GM21619 (cell line): ENCODE measurements around the gene INTS2.
"Not testable (repeated sequence)": the region's sequence is repeated elsewhere in the genome, so short reads cannot be mapped to it uniquely, and the experiment has no call there.

Source experiments
- ATAC-seq: cut with Tn5 transposase; IDR thresholded peaks from one replicate; pipeline ENCODE4 v1.9.1; 2021; ENCODE audit not compliant: unreplicated experiment

INTS2 gene

GRCh38 chr17:61852857-61853256, 74.9 kb downstream of the INTS2 start:
- ATAC-seq: no peak

- ATAC-seq: no peak
Measured at GRCh38 chr17:61849674-61850073, 78.1 kb downstream of the INTS2 start.

GRCh38 chr17:61848896-61849295, 78.9 kb downstream of the INTS2 start:
- ATAC-seq: no peak

- ATAC-seq: no peak
Measured at GRCh38 chr17:61848247-61848646, 79.5 kb downstream of the INTS2 start.

DNA sequence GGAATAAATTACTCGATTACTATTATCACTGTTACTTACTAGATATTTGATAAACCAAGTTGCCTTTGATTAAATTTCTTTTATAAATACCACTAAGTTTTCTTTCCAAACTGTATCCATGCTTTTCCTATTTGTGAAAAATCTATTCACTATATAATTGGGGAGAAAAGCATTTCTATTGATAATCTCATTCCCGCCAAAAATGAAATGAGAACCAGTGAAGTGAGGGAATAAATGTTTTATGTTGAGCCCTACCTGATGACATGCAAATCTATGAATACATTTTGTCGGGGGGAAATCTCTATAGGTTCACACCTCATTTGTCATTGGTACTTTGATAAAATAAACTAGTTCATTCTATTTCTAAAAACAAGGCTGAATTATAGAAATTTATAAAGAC, 80.1 kb downstream of the INTS2 start:
- ATAC-seq: no peak

- ATAC-seq: no peak
Measured at GRCh38 chr17:61846761-61847375, 80.9 kb downstream of the INTS2 start.

DNA sequence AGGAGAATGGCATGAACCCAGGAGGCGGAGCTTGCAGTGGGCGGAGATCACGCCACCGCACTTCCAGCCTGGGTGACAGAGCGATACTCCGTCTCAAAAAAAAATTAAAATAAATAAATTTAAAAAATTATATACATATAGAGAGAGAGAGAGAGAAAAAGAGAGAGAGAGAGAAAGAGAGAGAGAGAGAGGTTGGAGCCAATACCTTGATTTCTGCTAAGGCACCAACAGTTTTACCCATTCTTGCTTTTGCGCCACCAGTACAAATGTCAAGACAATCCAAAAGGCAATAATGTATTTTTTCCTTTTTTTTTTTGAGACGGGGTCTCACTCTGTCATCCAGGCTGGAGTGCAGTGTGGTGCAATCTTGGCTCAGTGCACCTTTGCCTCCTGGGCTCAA, 81.7 kb downstream of the INTS2 start:
- no peak for ATAC-seq

- no peak for ATAC-seq
Measured at GRCh38 chr17:61843435-61843834, 84.3 kb downstream of the INTS2 start.

GRCh38 chr17:61842899-61843298, 84.9 kb downstream of the INTS2 start:
- no peak for ATAC-seq

DNA sequence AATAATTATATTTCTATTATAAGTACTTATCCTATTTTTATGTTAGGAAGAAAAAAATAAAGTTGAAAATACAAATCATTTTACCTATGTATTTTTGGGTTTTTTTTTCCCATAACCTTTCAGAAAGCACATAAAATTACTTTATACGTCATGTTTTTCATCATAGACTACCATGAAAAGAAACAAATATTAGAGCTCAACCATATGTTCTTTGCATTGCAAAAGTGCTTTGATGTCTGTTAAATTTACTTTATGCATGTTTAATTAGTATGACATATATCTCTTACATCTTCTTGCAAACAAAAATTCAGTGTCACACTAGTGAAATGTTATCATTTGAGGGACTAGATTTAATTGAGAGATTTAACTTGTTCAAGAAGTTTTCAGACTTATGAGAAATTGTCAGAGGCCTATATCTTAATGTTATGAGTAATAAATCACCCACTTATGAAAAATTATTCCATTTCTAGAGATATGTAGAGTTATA, 88.4 kb downstream of the INTS2 start:
- ATAC-seq: no peak

- ATAC-seq: no peak
Measured at GRCh38 chr17:61837175-61838051, 90.4 kb downstream of the INTS2 start.

DNA sequence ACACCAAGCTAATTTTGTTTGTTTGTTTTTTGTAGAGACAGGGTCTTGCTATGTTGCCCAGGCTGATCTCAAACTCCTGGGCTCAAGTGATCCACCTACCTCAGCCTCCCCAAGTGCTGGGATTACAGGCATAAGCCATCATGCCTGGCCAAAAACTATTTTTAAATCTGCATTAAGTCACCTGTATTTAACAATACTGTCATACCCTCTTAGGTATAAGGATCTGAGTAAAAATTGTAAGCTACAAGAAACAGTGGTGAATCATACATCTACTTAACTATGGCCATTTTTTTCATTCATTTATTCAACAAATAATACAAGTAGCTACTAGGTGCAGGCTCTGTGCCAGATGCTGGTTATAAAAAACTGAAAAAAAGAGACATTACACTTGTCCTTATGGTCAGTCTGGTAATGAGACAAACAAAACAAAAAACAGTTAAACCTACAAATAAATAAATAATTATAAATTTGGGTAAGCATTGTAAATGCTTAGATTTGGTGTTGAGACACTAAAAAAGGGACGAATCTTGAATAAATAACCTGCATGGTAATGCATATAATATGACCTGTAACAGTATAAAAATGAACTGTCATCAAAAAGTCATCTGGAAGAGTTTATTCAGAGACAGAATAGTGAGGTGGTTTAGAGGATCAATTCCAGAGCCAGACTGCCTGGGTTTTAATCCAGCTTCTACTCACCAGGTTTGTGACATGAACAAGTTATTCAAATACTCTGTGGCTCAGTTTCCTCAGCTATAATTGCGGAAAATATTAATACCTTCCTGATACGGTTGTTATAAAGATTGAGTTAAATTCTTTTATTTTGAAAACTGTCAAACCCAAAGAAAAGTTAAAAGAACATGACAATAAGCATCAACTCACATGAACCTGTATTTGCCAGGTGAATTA, 91.3 kb downstream of the INTS2 start:
- no peak for ATAC-seq

- ATAC-seq: no peak
Measured at GRCh38 chr17:61835606-61836005, 92.2 kb downstream of the INTS2 start.

GRCh38 chr17:61834610-61835009, 93.2 kb downstream of the INTS2 start:
- no peak for ATAC-seq

DNA sequence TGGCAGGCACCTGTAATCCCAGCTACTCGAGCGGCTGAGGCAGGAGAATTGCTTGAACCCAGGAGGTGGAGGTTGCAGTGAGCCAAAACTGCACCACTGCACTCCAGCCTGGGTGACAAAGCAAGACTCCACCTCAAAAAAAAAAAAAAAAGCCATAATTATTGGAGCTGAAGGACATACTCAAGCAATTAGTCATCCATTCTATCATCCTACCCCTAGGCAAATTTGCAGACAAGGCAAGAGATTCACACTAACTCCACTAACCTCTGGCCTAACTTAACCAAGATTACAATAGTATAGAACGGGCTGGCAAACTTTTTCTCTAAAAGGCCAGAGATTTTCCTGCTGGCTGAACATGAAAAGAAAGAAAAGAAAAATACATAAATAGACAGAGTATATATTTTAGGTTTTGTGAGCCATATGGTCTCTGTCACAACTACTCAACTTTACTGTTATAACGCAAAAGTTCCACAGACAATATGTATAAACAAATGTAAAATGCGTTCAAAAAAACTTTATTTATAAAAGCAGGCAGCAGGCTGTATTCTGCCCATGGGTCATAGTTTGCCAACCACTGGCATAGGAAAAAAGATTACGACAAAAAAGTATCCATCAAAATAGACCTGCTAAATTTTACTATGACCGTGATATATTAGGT, 94.1 kb downstream of the INTS2 start:
- no peak for ATAC-seq

GRCh38 chr17:61832463-61832862, 95.3 kb downstream of the INTS2 start:
- ATAC-seq: no peak

GRCh38 chr17:61831099-61831498, 96.7 kb downstream of the INTS2 start:
- ATAC-seq: no peak

GRCh38 chr17:61828694-61829093, 99.1 kb downstream of the INTS2 start:
- ATAC-seq: no peak

DNA sequence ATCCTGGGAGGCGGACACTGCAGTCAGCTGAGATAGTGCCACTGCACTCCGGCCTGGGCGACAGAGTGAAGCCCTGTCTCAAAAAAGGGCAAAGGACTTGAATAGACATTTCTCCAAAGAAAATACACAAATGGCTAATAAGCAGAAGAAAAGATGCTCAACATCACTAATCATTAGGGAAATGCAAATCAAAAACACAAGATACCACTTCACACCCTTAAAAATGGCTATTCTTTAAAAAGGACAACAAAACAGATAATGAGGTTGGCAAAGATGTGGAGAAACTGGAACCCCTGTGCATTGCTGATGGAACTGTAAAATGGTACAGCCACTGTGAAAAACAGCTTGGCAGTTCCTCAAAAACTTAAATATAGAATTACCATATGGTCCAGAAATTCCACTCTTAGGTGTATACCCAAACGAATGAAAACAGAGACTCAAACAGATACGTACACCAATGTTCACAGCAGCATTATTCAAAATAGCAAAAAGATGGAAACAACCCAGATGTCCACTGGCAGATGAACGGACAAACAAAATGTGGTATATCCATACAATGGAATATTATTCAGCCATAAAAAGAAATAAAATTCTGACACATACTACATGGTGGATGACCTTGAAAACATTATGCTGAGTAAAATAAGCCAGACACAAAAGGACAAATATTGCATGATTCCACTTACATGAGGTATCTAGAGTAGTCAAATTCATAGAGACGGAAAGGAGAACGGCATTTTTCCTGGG, 100.0 kb downstream of the INTS2 start:
- no peak for ATAC-seq

DNA sequence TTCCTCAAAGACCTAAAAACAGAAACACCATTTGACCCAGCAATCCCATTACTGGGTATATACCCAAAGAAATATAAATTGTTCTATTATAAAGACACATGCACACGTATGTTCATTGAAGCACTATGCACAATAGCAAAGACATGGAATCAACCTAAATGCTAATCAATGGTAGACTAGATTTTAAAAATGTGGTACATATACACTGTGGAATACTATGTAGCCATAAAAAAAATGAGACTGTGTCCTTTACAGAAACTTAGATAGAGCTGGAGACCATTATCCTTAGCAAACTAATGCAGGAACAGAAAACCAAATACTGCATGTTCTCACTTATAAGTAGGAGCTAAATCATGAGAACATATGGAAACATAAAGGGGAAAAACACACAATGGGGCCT, 100.9 kb downstream of the INTS2 start:
- ATAC-seq: not testable (repeated sequence)
